OCI-LY1 (cell line): ENCODE data around the gene MBOAT2.

Experiments
- H2AFZ ChIP-seq: fragments of 200-600 bp; sonication (generic), shearing (Covaris generic); 2 replicates; pipeline ENCODE4 v1.6.0; 2014; ENCODE audit warnings: antibody characterized with exemption, mild to moderate bottlenecking, low read length
- H3F3A ChIP-seq: fragments of 200-600 bp; sonication (generic), shearing (Covaris generic); 2 replicates; pipeline ENCODE4 v1.6.0; 2014; ENCODE audit warnings: mild to moderate bottlenecking, antibody characterized with exemption, low read length, moderate library complexity; ENCODE audit not compliant: insufficient read depth
- H3K27ac ChIP-seq: fragments of 200-600 bp; sonication (generic); 2 replicates; pipeline ENCODE4 v1.5.1; 2014; ENCODE audit warnings: low read length, mixed run types, mild to moderate bottlenecking, low read depth; ENCODE audit not compliant: poor library complexity, severe bottlenecking
- H3K27me3 ChIP-seq: fragments of 200-600 bp; sonication (generic); 2 replicates; pipeline ENCODE4 v1.6.0; 2014; ENCODE audit warnings: antibody characterized with exemption, mild to moderate bottlenecking, low read length, moderate library complexity; ENCODE audit not compliant: insufficient read depth
- H3K36me3 ChIP-seq: fragments of 200-600 bp; sonication (generic); 2 replicates; pipeline ENCODE4 v1.6.1; 2014; ENCODE audit warnings: mild to moderate bottlenecking, antibody characterized with exemption, low read length, moderate library complexity, mixed read lengths; ENCODE audit not compliant: insufficient read depth
- H3K4me1 ChIP-seq: fragments of 200-600 bp; sonication (generic); 2 replicates; pipeline ENCODE4 v1.5.1; 2014; ENCODE audit warnings: mild to moderate bottlenecking, low read length, moderate library complexity; ENCODE audit not compliant: insufficient read depth, severe bottlenecking
- H3K4me2 ChIP-seq: fragments of 200-600 bp; sonication (generic), shearing (Covaris generic); 2 replicates; pipeline ENCODE4 v1.6.1; 2014; ENCODE audit warnings: low read length
- H3K4me3 ChIP-seq: fragments of 200-600 bp; sonication (generic); 2 replicates; pipeline ENCODE4 v1.5.1; 2014; ENCODE audit warnings: low read length, low read depth, mild to moderate bottlenecking, mixed read lengths; ENCODE audit not compliant: poor library complexity, severe bottlenecking
- H3K79me2 ChIP-seq: fragments of 200-600 bp; shearing (Covaris generic); 2 replicates; pipeline ENCODE4 v1.6.1; 2016; ENCODE audit warnings: mixed run types, low read length, mixed read lengths; ENCODE audit not compliant: insufficient read depth
- H3K9ac ChIP-seq: fragments of 200-600 bp; sonication (generic), shearing (Covaris generic); 2 replicates; pipeline ENCODE4 v1.6.1; 2014; ENCODE audit warnings: mild to moderate bottlenecking, low read length, mixed read lengths
- H3K9me2 ChIP-seq: fragments of 200-600 bp; sonication (generic), shearing (Covaris generic); 2 replicates; pipeline ENCODE4 v1.6.1; 2014; ENCODE audit warnings: low read depth, mild to moderate bottlenecking, low read length, mixed read lengths
- H3K9me3 ChIP-seq: fragments of 200-600 bp; shearing (Covaris generic); 2 replicates; pipeline ENCODE4 v1.6.1; 2014; ENCODE audit warnings: low read length, mixed read lengths
- H4K20me1 ChIP-seq: fragments of 200-600 bp; sonication (generic), shearing (Covaris generic); 2 replicates; pipeline ENCODE4 v1.6.0; 2016; ENCODE audit warnings: mild to moderate bottlenecking, low read length; ENCODE audit not compliant: insufficient read depth
- CTCF ChIP-seq: fragments of 200-600 bp; sonication (generic), shearing (Covaris generic); IDR thresholded peaks from 2 replicates; pipeline ENCODE4 v1.5.1; 2017; ENCODE audit warnings: mild to moderate bottlenecking, antibody characterized with exemption, low read length, moderate library complexity, mixed read lengths
- EZH2 ChIP-seq: fragments of 200-600 bp; sonication (generic), shearing (Covaris generic); IDR thresholded peaks from 2 replicates; pipeline ENCODE4 v1.8.0; 2017; ENCODE audit warnings: borderline replicate concordance, mixed run types, mild to moderate bottlenecking, antibody characterized with exemption, low read length, moderate library complexity, mixed read lengths

The MBOAT2 gene

GRCh38 chr2:9031246-9031645 is 27.8 kb upstream of the MBOAT2 start:
- no peak overlapping the region for H3K9ac ChIP-seq
- no peak for TF ChIP-seq EZH2
- no peak for TF ChIP-seq CTCF
- no peaks in the 10 kb centered on the region for H3K36me3 ChIP-seq
- no peak overlapping the region for H3K27ac ChIP-seq
- H3K4me2 ChIP-seq, result no peak overlapping the region
- H3K4me3 ChIP-seq, result no peak overlapping the region
- H3K4me1 ChIP-seq, result no peaks in the 10 kb centered on the region
- H3K27me3 ChIP-seq, result peaks cover 3% of the 10 kb centered on the region
- no peaks in the 10 kb centered on the region for H3K9me2 ChIP-seq
- H3F3A ChIP-seq, result no peaks in the 10 kb centered on the region
- no peaks in the 10 kb centered on the region for H4K20me1 ChIP-seq
- H3K9me3 ChIP-seq, result no peaks in the 10 kb centered on the region
- H3K79me2 ChIP-seq, result no peaks in the 10 kb centered on the region
- H2AFZ ChIP-seq, result no peak overlapping the region

- TF ChIP-seq CTCF, result no peak
- TF ChIP-seq EZH2, result no peak
- Histone ChIP-seq H2AFZ (no peak overlapping the region), H3K4me3 (no peak overlapping the region), H3K27me3 (peaks cover under 1% of the 10 kb centered on the region), H3K79me2 (no peaks in the 10 kb centered on the region), H4K20me1 (no peaks in the 10 kb centered on the region), H3K36me3 (no peaks in the 10 kb centered on the region), H3F3A (no peaks in the 10 kb centered on the region), H3K27ac (no peak overlapping the region), H3K4me2 (no peak overlapping the region), H3K9me2 (no peaks in the 10 kb centered on the region), H3K4me1 (no peaks in the 10 kb centered on the region), H3K9ac (no peak overlapping the region), H3K9me3 (no peaks in the 10 kb centered on the region)
These were observed 27.4 kb upstream of the MBOAT2 start for GRCh38 chr2:9030841-9031240.

- TF ChIP-seq EZH2, result no peak
- no peak for TF ChIP-seq CTCF
- Histone ChIP-seq H4K20me1 (no peaks in the 10 kb centered on the region), H3K27me3 (no peaks in the 10 kb centered on the region; the same call in 1 of the 2 replicates), H3K36me3 (no peaks in the 10 kb centered on the region), H3K9ac (no peak overlapping the region), H2AFZ (no peak overlapping the region), H3K4me2 (no peak overlapping the region), H3K79me2 (no peaks in the 10 kb centered on the region), H3K9me2 (no peaks in the 10 kb centered on the region), H3F3A (no peaks in the 10 kb centered on the region), H3K27ac (no peak overlapping the region), H3K4me3 (no peak overlapping the region), H3K4me1 (no peaks in the 10 kb centered on the region), H3K9me3 (no peaks in the 10 kb centered on the region)
These were observed 26.7 kb upstream of the MBOAT2 start for GRCh38 chr2:9030190-9030589.
